NCI-H146 (cell line): ENCODE measurements around the gene RBBP5.

Source experiments
- DNase-seq: peaks from one replicate; lab custom pipeline; 2025; lab: John Stamatoyannopoulos, UW

The RBBP5 gene

DNA sequence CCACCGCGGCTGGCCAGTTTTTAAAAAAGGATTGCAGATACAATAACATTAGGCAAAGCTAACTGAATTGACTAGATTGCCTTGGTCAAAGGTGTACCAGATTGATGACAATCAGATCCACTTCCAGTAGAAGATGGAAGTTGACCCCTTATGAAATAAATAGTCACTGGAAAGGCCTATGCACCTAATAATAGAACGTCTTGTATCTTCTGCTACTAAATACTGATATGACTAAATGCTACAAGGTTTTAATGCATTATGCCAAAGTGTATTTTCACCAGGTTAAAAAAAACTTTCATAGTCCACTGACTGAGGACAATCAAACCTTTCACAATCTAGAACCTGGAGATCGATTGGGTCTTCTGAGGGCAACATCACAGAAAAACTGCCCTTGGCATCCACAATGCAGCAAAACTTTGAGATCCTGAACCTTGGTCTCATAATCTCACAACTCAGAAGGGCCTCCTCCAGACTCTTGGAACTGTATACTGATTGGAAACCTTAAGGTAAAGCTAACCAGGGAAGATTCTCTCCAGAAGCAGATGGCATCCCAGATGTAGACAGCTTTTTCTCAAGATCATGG lies 7.8 kb upstream of the RBBP5 start:
- DNase-seq = no peak

DNA sequence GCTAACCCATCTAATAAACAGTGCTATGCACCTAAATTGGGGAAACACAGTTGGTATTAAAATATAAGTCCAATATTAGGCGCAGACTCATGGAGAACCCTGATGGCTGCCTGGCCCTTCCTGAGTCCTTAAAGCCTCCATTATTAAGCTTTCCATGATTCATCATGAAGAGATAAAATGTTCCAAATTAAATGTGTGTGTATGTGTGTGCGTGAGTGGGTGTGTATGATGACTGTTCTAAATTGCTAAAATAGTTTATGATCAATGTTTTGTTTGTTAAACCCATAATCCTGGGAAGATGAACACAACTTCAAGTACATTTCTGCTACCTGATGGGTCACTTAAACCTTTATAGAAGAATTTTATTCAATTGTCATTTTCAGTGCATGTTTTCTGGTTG lies 6.3 kb upstream of the RBBP5 start:
- DNase-seq = no peak

DNA sequence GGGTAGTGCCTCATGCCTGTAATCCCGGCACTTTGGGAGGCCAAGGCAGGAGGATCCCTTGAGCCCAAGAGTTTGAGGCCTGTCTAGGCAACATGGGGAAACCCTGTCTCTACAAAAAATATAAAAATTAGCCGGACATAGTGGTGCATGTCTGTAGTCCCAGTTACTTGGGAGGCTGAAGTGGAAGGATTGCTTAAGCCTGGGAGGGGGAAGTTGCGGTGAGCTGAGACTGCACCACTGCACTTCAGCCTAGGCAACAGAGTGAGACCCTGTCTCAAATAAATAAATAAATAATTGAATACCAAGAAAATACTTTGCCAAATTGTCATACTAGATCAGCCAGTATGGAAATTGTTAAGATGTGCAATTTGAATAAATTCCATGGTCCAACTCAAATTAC lies 5.9 kb upstream of the RBBP5 start:
- no peak for DNase-seq

DNA sequence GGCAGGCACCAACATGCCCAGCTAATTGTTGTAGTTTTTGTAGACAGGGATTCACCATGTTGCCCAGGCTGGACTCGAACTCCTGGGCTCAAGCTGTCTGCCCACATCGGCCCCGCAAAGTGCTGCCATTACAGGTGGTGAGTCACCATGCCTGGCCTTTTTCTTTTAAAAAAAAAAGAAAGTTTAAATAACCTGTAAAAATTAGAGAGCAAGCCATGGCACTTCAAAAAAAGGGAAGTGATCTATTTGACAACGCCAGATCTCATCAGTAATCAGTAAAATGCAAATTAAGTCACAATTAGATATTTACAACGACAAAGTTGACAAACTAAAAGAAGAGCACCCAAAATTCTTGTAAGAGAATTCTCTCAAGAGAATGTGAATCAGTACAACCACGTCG lies 2.9 kb upstream of the RBBP5 start:
- DNase-seq = no peak

DNA sequence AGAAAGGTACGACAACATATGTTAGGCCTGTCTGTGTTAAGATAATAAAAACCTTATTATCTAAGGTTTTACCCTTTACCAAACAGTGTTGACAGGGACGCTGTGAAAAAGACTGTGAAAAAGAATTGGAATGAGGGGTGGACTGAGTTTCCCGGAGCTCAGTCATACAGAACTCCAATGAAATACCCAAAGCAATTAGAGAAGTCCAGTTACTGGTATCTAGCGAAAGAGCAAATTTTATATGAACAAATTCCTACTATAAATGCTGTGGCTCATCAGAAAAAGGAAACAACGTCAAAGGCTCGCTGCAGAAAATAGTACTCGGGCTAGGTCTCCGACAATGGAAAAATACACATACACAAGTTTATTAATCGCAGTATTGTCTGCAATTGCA lies 708 bp upstream of the RBBP5 start:
- no peak for DNase-seq

DNA sequence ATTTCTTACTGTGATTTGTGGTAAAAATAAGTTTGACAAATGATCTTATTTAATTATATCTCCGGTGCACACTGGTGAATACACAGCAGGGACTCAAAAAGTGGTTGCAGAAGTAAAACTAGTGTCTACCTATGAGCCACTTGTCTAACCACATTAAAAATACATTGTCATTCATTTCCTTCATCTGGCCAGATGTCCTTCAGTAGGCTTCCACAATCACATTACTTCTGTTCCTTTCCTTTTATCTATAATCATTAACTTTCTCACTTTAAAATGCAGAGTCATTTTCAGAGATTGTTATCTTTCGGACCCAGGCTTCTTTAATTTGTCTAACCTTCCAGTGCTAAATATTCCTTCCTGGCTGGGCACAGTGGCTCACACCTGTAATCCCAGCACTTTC lies 3.0 kb downstream of the RBBP5 start:
- no peak for DNase-seq

DNA sequence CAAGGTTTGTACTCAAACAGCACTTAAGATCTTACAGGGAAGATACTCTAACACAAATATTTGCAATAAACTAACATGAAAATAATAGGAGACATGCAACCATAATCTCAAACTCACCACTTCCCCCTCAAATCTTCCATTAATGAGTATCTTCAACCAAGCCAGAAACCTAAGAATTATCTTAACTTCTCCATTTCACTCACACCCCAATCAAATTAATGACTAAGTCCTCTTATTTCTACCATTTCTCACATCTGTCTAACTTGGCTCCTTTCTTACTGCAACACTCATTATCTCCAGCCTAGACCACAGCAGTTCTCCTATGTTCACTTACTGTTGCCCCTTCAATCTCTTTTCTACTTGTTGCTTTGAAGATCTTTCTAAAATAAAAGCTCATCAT lies 10.4 kb downstream of the RBBP5 start:
- no peak for DNase-seq

DNA sequence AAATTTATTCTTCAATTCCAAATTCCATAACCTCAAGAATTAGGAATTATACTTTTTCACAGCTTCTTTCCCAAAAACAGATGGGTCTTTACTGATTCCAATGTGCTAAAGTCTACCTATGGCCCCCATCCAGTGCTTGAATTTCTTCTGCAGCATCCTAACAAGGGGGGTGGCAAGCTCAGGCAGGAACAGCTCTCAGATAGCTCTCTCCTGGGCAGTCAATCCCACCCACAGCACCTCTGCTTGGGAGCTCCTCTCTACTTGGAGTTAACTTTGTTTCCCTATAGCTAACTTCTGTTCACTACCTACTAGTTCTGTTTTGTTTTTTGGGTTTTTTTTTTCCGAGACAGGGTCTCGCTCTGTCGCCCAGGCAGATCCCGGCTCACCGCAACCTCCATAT lies 12.1 kb downstream of the RBBP5 start:
- no peak for DNase-seq

DNA sequence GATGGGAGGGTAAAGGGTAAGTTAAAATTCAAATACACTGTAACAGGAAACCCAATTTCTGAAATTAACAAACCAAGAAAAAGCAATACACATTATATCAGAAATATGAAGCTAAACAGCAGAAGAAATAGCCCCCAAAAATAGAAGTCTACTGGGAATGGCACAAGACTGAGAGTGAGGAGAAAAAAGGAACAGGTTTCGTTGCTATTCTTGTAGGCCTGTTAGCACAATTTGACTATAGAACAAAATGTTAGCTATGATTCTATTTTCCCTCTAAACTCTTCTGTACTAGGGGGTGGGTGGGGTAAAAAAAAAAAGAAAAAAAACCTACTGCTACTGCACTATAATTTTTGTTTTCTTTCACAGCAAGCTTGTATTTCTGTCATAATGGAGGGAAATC lies 12.5 kb downstream of the RBBP5 start:
- DNase-seq = no peak

DNA sequence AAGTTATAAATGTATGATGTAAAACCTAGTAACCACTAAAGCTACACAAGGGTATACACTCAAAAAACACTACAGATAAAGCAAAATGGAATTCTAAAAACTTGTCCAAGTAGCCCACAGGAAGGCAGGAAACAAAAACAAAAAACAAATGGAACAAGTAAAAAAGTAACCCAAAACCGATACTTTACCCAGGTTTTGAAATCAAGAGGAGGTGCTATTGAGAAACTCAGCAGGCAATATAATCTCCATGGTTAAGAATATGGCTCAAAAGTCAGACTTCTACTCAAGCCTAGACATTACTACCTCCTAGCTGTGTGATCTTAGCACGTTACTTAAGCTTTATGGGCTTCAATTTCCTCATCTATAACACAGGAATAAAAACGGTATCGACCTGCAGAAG lies 13.3 kb downstream of the RBBP5 start:
- no peak for DNase-seq

DNA sequence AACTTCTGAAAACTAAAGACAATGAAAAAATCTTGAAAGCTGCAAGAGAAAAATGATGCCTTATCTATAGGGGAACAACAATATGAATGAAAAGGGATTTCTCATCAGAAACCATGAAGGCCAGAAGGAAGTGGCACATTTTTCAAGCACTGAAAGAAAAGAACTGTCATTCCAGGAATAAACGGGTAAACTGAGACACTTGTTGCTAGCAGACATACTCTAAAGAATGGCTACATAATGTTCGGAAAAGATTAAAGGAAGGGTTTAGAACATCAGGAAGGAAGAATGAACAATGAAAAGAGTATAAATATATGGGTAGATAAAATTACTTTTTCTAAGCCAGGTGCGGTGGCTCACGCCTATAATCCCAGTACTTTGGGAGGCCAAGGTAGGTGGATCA lies 14.5 kb downstream of the RBBP5 start:
- no peak for DNase-seq

DNA sequence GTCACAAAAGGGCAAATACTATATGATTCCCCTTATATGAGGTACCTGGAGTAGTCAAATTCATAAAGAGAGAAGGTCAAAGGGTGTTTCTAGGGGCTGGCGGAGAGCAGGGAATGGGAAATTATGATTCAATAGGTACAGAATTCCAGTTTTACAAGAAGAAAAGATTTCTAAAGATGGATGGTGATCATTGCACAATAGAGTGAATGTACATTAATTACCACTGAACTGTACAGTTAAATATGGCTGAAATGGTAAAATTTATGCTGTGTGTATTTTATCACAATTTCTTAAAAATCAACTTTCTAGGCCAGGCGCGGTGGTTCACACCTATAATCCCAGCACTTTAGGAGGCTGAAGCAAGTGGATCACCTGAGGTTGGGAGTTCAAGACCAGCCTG lies 19.4 kb downstream of the RBBP5 start:
- no peak for DNase-seq

DNA sequence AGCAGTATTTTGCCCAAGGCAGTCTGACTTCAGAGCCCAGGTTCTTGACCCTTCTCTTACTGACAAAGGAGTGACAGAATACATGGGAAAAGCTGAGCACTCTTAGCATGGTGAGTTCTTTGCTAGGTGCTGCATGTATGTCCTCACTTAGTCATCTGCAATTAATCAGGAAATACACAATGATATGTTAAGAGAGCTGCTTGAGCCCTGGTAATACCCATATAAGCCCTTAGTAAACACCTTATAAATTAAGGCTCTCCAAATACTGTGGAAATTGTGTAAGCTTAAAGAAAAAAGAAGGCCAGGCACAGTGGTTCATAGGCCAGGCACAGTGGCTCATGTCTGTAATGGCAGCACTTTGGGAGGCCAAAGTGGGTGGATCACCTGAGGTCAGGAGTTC lies 23.5 kb downstream of the RBBP5 start:
- DNase-seq = no peak

DNA sequence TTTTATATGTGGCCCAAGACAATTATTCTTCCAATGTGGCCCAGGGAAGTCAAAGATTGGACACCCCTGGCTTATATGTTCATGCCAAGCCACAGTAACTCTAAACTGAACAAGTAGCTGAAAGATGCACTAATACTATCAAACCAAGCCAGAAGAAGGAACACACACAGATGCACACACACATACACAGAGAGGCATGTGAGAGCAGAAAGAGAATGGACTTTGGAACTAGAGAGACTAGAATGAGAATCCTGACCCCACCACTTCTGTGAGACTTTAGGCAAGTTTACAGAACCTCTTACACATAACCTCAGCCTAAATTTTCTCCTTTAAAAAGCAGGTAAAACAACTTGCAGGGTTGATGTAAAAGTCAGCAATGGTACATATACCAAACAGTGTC lies 26.4 kb downstream of the RBBP5 start:
- no peak for DNase-seq

DNA sequence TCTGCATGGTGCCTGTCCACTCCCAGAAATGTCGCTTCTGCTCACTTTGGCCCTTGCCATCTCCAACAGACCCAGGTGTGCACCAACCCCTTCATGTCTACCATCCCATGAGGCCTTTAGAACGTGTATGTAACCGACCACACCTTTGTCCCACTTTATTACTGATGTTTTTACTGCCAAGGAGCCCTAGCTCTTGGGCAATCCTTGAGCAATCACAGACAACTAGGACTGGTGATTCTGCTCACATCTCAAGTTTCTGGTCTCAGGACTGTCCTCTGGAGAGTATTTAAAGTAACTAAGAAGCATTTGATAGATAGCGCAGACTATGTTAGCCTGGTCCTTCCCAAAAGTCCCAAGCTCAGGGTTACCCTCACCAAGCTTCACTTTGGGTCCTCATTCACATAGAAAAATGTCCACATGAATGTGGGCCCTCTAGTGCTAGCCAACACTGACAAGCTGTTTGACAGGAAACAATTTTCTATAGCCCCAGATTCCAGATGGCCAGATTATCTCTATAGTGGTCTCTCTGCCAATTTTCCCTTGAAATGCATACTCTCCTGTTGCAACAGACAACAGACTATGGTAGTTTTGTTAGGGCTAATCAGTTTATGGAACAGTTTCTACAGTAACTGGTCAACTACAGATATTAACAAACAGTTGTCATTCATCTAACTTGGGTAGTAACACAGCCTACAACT lies 30.6 kb downstream of the RBBP5 start:
- DNase-seq = no peak

DNA sequence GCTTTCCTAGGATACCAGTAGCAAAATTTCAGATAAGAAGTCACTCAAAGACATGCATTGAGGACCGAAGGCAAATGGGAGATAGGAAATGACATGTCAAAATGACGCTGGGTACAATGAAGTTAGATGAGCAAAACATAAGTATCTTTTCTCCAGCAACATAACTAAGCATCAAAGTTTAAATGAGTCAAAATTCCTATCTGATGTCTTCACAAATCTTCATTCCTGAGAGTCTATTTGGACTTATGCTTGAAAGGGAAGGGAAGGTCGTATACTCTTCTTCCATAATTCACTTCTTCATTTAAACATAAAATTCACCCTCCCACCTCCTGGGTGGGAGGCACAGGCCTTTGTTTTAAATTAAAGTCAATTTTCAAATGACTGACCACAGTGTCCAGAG lies 33.4 kb downstream of the RBBP5 start:
- DNase-seq = no peak

DNA sequence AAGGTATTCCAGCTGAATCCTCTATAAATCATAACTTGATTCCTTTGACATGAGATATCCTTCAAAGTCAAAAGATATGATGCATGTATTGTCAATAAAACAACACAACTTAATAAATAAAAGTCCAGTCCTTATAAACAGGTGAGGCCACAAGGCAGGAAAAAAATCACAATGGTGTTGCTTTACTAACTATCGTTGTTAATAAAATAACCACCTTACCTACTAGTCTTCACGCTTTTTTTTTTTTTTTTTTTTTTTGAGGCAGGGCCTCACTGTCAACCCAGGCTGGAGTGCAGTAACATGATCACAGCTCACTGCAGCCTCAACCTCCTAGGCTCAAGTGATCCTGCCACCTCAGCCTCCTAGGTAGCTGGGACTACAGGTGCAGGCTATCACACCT lies 37.4 kb downstream of the RBBP5 start, which contains the start of gene TMEM81:
TSS of gene TMEM81 (minus strand) at position 101 of the 400 bp plus-strand sequence. CDS start 140 bp downstream, outside the sequence.
- DNase-seq = no peak

DNA sequence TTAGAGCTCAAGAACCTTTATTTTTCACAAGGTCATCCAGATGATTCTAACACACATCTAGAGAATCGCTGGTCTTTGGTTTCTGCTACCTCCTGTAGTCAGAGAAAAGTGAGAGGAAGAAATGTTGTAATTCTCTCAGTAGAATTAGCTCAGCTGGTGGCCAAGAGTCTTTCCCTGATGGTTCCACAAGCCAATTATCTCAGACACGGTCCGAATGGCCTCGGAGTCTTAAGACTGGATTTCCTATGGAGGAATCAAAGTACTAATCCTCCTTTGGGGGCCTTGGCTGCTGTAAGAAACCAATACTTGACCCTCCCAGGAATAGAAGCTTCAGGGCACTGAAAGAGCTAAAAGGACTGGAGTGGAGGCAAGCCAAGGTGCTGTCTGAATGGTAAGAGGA lies 39.3 kb downstream of the RBBP5 start:
- no peak for DNase-seq

DNA sequence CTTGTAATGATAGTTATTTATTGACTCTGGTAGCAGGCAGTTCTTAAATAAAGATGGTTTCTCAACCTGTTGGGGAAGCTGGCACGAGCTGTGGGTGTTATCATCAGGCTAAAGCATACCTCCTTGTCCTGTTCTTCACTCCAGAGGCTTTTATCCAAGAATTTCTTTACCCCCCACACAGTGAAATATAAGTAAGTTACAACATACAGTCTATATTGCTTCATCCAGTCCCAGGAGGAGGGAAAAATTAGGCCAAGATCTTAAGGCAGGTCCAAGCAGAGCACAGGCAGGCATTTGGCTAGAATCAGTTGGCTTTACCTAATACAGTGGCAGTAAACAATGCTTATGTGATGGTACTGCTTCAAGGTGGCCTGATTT lies 43.9 kb downstream of the RBBP5 start:
- DNase-seq = no peak

DNA sequence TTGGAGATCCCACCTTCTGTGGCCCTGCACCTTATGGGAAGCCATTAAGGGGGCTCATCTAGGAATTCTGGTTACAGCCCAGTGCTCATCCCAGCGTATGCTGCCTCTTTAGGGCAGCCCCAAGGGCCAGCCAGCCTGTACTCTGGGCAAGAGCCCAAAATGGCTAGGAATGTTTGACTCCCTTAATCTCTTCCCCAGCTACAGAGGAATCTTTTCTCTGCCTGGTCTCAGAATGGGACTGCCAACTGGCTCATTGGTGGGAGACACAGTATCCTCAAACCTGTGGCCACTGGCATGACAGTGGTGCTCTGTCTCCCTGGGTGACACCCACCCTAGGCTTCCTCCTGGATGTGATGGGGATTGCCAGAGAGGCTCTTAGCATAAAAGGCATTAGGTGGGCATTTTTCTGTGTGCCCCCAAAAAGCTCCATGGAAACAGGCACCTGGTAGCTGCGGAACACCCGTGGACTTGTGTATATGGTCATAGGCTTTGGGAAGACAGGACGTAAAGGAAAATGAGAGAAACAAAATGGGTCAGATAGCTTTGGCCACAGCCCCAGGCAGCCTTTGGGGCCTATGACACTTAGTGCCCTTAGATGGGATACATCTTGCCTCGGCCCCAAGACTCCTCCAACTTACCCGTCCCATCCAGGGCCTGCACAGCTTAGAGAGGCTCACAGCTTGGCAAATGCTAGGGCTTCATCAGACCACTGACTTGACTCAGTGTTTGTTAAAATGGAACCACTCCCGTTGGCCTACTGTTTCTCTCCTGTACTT lies 44.4 kb downstream of the RBBP5 start:
- no peak for DNase-seq

DNA sequence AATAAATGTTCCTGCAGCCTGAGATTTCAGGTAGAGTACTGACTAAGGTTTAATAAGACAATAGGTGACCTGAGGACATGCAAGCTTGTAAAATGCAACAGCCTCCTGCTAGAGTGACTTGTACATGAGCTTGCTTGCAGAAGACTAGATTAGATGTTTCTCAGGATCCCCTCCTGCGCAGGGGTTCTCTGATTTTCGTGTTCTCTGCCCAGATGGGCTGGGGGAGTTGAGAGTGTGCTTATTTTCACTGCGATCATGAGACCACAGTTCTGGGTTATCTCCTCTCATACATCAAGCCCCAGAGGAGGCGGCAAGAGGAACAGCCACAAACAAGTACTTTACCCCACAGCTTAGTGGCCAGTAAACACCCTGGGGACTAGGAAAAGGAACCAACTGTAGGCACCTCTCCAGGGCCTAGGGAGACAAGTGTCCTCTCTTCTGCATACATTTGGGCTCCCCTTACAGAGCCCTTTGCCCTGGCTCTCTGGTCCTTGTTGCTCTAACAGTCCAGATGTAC lies 45.5 kb downstream of the RBBP5 start:
- no peak for DNase-seq

DNA sequence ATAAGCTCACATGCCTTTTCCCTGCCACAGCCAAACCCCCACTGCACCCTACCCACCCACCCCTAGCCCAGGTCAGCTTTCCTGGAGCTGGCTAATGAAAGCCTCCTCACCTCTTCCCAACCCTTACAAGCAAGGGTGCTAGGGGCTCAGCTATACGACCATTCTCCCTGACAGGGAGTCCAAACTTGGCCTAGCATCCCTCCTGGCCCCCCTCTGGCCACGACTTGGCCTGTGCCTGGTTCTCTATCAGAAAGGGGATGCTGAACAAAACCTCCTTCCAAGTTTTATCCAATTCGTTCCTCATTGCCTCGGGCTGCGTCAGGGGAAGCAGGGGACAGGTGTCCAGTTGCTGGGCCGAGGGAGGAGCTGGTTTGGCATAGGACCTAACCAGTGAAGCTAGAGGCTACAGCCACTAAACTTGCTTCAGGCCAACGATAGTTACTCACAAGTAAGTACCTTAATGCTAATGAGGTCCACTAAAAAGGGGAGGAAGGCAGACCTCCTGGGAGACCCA lies 46.1 kb downstream of the RBBP5 start:
- DNase-seq = no peak

DNA sequence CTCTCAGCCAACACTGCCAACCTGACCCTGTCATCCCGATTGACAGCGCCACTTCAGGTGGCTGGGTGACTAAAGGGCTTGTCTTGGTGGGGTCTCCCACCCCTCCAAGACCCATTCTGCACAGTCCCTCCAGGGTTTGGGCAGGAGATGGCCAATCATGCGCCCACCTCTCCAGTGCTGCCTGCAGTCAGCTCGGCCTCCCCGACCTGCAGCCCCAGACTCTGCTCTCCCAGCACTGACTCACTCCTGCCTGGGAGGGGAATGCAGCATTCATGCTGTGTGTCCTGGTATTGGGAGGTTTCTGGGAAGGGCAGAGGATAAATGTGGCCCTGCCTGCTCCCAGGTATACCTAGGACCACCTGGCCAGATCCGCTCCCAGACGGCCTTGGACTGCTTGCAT lies 47.3 kb downstream of the RBBP5 start:
- DNase-seq = no peak
